NCI-H146 (cell line): ENCODE measurements around the gene SYNJ2.

Experiments used
- DNase-seq: peaks from one replicate; lab custom pipeline; 2025; lab: John Stamatoyannopoulos, UW

The SYNJ2 gene

DNA sequence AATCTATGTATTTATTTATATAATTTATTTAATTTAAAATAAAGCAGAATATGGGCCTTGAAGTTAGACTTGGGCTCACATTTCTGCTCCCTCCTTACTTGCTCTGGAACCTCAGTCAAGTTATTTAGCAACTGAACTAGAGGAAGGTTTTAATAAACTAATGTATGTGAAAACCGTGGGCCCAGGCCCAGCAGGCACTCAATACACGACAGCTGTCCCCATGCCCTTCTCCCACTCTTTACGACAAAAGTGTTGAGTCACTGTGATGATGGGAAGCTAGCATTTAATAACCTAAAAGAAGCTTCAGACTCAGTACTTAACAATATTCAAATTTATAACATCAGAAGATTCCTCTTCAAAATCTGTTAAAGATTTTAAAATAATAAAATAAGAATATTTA lies 139.7 kb downstream of the SYNJ2 start:
- no peak for DNase-seq

DNA sequence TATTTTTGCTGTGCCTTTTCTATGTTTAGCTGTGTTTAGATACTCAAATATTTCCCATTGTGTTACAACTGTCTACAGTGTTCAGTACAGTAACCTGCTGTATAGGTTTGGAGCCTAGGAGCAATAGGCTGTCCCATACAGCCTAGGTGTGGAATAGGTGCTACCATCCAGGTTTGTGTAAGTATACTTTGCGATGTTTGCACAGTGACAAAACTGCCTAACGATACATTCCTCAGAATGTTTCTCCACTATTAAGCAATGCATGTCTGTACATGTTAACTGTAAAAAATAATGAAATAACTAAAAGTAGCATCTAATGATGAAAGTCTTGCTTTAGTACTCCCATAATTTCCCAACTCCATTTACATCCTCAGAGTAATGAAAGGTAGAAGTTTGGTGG lies 140.4 kb downstream of the SYNJ2 start:
- no peak for DNase-seq

GRCh38 chr6:158124288-158124687 lies 142.6 kb downstream of the SYNJ2 start:
- DNase-seq: no peak

DNA sequence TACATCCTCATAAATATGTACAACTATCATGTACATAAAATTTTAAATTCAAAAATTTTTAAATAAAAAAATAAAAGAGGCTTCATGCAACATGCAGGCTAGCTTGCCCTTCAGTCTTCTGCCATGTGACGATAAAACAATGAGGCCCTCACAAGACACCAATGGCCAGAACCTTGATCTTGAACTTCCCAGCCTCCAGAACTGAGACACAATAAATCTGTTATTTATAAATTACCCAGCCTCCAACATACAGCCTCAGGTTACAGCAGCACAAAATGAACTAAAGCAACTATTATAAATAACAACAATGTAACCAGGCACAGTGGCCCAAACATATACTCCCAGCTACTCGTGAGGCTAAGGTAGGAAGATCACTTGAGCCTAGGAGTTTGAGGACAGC lies 143.6 kb downstream of the SYNJ2 start:
- DNase-seq: no peak

DNA sequence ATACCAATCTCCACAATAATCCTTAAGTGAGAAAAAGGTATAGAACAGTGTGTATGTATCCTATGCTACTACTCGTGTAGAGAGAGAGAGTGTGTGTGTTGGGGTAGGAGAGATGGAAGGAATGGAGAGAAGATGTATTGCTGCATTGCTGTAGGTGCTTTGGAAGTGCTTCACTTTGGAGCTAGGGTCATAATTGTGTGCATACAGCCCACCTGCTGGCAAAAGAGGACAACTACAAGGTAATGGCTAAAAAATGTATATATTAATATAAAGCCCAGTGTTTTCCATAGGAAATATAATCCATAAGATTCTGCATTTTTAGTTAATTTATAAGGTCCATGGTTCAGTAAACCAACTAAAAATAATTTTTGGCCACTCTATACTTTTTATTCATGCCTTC lies 150.3 kb downstream of the SYNJ2 start:
- peak; percentile 57 for DNase-seq

- no peak for DNase-seq
Measured at GRCh38 chr6:158142789-158143188, 161.1 kb downstream of the SYNJ2 start.

- DNase-seq: no peak
Measured at GRCh38 chr6:158143700-158144099, 162.0 kb downstream of the SYNJ2 start.
